GM12892 (cell line): ENCODE results near the gene PARP8.

Source experiments
- POLR2A ChIP-seq: IDR thresholded peaks from 2 replicates; pipeline ENCODE4 v1.6.1; 2011; ENCODE audit warnings: low read depth, low read length, control low read depth
- POLR2AphosphoS5 ChIP-seq: IDR thresholded peaks from 2 replicates; pipeline ENCODE4 v1.6.1; 2011; ENCODE audit warnings: low read depth, low read length, control low read depth

- TF ChIP-seq POLR2AphosphoS5 (no peak), POLR2A (no peak)
These were observed 200.0 kb downstream of the PARP8 start for GRCh38 chr5:50866415-50866814.
